GM18868 (cell line): ENCODE measurements around the gene THUMPD3.

ENCODE experiments used
- ATAC-seq: cut with Tn5 transposase; IDR thresholded peaks from one replicate; pipeline ENCODE4 v1.9.1; 2021; ENCODE audit warnings: mild to moderate bottlenecking, moderate library complexity; ENCODE audit not compliant: unreplicated experiment

THUMPD3 gene

DNA sequence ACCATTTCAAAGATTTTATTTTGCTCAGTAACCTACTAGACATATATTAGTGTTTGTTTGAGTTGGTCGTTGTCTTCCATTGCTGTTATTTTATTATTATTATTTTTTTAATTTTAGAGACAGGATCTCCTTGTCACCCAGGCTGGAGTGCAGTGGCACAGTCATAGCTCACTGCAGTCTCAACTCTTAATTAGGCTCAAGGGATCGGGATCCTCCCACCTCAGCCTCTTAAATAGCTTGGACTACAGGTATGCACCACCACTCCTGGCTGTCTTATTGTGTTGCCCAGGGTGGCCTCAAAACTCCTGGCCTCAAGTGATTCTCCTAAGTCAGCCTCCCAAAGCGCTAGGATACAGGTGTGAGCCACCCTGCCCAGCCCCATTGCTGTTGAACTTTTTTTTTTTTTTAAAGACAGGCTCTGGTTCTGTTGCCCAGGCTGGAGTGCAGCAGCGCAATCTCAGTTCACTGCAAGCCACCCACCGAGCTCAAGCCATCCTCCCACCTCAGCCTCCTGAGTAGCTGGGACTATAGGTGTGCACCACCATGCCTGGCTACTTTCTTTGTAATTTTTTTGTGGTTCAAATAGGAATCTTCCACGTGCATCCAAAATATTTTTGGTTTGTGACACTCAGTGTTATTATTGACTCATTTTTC is 52.8 kb downstream of the THUMPD3 start:
- no peak for ATAC-seq

DNA sequence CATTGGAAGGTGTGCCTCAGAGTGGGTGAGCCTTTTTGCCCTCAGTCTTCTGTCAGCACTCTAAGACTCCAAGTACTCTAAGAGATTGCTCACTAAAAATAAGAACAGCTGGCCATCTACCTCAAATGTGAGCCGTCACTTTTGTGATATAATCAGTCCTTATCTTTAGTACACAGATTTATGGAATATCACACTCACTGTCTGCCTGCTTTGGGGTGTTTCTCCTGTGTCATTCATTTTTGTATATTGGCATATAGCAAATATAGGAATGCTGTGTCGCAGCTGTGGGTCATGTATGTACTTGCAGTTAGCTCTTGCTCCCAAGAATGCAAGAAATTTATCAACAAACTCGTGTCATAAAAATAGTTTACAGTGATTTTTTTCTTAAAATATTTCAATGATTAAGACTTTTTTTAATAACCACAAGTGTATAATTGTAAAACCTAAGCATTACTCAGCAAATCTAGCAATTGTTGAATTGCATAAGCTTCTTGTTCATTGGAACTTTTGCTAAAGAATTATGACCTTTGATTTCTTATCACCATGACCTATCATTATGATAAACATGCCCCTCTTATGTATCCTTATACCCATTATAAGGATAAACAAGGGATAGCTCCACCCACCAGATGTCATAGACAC is 53.4 kb downstream of the THUMPD3 start:
- no peak for ATAC-seq

DNA sequence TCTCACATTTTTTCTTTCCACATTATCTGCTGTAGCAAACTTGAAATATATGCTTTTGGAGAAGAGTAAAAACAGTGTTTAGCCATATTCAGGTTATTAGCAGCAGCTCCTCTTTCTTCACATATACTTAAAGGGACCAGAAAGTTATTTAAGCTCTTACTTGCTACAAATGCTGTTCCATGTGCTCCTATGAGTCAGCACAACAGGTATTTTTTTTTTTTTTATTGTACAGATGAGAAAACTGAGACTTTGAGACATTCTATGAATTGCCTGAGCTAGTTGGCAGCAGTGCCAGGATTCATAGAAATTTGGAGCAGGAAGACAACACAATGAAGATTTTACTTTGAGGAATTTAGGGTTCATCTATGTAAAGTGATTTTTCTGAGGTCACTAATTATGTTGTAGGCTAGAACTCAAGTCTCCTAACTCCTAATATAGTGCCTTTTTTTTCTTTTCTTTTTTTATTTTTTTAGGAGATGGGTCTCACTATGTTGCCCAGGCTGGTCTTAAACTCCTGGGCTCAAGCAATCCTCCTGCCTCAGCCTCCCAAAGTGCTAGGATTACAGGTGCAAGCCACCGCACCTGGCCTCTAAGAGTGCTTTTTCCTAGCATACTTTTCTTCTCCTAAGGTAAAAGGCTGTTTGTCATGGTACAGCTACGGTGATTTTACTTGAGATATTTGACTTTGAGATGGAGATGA is 58.1 kb downstream of the THUMPD3 start:
- ATAC-seq, result no peak

DNA sequence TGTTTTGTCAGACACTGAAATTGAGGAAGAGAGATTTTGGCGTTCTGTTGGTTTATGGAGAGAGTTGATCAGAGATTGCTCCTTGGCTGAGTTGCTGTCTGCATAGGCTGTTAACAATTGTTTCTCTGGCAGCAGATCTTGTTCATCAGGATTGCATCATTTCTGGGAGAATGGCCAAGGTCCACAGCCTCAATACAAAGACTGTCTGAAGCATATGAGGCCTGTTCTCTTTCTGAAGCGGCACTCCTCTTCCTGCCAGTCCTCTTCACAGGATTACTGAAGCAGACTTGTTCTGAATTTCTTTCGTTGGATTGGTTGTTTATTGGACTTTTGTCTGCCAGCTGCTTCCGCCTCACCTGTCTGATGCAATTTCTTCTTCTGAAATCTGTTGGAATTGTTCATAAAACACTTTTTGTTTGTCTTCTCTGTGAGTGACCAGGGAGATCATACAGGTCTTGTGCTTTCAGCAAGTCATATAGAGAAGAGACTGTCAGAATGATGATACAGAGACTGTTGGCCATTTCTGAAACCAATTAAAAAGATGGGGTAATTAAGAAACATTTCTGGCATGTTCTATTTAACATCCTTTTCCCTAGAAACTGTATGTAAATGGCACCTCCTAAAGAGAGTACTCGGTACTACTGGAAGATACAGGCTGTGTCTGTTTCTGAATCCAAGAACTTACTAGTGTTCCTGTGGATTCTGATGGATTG is 60.0 kb downstream of the THUMPD3 start:
- ATAC-seq, result peak; percentile 49

DNA sequence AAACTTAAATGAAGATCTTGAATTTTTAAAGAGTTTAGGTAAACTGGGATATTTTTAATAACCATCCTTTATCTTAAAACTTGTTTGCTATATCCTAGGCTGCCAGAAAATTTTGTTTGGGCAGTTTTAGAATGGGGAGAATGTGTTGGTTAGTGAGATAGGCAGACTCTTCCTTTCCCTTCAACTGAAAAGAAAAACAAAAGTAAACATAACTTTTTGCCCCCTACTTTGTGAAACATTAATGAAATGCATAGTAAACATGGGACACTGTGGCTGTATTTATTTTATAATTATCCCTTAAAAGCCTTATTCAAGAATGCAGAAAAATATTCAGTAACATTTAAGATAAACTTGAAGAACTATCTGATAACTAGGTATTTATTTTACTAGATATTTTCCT is 65.6 kb downstream of the THUMPD3 start:
- ATAC-seq, result no peak

DNA sequence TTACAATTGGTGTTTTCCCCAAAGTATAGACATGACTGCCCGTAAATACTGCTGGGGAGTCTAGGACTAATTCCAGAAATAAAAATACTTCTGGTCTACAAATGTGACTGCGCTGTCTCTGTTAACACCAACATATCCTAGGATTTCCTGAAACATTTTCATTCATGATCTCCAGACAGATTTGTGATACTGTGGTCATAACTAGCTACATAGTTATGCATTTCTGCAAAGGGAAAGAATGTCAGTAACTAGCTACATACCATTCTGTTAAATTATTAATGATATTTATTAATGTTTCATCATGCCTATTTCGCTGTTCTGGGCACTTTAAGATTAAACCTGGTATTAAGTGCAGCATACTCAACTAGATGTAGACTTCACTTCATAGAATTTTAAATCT is 67.9 kb downstream of the THUMPD3 start:
- no peak for ATAC-seq

DNA sequence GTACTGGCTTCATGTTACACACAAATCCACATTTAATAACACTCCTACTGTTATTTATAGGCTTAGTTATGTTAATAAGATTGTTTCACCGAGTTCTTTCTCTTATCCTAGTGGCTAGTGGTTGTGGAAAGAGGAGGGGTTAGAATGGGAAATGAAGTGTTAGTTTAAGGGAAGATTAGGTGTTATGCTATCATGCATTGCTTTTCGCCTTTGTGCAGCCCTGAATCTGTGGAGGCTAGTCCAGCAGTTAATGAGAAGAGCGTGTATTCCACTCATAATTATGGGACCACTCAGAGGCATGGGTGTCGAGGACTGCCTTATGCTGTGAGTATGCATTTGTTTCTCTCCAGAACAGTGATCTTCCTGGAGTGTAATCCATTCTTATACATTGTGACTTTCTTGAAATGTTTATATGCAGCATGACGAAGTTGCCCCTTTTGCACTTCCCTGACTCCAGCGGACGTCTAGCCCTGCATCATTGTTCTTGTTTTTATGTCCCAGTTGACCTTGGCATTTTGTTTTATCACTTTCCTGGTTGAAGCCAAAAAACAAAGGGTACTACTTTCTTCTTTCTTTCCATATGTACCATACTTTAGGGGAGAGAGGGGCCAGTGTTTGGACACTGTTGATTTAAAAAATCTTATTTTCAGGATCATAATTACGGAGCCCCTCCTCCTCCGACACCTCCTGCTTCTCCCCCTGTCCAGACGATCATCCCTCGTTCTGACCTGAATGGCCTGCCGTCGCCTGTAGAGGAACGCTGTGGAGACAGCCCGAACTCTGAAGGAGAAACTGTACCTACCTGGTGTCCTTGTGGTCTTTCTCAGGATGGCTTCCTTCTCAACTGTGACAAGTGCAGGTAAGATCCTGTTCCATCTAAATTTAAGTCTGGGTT is 71.0 kb downstream of the THUMPD3 start:
- no peak for ATAC-seq

DNA sequence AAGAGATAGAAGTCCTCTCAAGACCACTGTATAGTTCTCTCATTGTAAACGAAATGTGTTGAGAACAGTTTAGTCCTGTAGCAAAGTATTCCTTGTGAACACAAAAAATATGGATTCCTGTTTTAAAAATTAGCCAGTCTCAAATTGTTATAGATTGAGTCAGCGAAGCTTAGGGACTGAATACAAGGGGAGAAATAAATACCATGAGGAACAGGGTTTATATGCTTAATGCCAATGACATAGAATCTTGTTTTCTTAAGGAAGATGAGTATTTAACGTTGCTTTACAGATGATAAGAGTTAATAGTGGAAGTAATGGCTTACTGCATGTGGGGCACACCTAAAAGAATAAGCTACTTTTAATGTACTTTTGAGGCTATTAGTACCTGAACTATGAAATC is 72.5 kb downstream of the THUMPD3 start:
- ATAC-seq, result no peak
